GM21529 (cell line): ENCODE results near the gene ALAS1.

Experiments
- ATAC-seq: cut with Tn5 transposase; IDR thresholded peaks from one replicate; pipeline ENCODE4 v1.9.1; 2021; ENCODE audit not compliant: unreplicated experiment

The ALAS1 gene

DNA sequence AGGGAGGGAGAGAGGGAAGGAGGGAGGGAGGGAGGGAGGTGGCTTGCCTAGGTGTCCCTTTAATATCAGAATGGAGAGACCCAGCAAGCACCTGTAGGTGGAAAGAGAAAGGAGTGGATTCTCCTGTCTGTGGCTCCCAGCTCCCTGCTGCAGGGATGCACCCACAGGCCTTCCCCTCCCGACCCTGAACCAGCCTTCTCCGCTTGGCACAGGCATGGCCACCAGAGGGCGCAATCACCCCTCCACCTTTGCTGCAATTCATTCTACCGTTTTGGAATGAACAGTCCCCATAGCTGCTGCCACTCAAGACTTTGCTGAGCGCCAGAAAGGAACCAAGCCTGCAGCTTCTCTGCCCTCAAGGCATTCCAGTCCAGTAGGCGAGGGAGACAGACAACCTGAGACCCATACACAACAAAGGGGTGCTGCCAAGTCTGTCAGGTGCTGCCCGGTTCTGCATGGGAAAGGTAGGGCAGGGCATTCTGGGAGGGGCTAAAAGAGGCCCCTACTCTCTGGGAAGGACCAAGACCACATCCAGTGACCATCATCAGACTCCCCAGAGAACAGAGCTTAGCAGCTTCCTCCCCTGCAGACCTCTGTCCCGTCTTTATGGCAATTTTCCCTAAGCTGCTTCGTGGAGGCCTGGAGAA, 22.5 kb downstream of the ALAS1 start:
- ATAC-seq, result no peak

- ATAC-seq, result no peak
Observed at GRCh38 chr3:52221141-52221562, 23.2 kb downstream of the ALAS1 start.

GRCh38 chr3:52221563-52222318, 23.8 kb downstream of the ALAS1 start:
- ATAC-seq, result no peak

DNA sequence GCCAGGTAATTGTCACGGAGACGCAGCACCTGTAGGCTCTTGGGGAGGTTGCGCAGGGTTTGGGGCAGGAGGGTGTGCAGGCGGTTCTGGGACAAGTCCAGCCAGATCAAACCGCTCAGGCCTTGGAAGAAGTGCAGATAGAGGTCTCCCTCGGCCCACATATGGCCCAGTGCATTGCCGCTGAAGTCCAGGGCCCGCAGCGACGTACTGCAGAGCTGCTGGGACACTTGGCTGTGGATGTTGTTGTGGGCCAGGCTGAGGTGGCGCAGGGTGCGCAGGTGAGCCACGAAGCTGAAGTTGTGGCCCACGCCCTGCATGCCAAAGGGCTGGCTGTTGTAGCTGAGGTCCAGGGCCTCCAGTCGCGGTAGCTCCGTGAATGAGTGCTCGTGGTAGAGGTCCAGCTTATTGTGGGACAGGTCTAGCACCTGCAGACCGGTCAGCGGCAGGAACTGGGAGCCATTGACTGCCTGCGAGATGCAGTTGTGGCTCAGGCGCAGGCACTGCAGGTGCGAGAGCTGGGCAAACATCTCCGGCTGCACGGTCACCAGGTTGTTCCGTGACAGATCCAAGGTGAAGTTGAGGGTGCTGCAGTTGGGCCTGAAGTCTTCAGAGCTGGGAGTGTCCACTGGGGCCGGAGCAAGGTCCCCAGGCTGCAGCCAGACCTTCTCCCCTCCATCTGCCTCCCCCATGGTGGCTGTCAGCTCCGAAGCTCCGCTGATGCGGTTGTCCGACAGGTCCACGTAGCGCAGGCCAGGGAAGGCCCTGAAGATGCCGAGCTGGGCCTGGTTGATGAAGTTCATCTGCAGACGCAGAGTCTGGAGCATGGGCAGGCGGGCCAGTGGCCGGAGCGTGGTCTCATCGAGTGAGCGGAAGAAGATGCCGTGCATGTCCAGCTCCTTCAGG, 24.6 kb downstream of the ALAS1 start:
- no peak for ATAC-seq

DNA sequence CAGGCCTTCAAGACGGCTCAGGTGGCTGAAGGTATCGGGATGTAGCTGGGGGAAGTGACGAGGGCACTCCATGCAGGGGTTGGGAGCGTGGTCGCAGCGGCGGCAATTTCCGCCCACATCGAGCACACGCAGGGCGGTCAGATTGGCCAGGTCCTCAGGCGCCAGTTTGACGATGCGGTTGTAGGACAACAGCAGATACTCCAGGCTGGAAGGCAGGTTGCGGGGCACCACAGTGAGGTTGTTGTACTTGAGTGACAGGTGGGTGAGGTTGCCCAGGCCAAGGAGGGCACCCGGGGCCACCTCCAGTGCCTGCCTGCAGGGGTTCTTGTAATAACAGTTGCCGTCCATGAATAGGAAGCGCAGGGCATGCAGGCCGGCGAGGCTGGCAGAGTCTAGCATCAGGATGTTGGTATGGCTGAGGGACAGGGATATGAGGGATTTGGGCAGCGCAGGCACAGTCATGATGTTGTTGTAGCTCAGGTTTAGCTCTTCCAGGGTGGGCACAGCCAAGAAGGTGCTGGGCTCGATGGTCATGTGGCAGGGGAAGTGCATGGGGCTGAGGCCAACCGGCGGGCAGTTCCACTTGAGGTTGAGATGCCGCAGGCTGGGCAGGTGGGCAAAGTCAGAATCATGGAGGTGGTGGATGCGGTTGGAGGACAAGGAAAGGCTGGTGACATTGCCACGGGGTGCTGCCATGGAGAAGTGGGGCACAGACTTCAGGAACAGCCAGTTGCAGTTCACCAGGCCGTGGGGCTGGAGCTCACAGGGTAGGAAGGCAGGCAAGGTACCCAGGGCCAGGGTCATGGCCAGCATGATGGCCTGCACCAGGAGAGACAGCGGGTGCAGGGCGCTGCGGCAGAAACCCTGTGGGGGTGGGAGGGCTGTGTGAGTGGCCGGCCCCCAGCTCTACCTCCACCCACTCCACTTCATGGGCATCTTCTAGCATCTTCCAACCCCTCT, 25.8 kb downstream of the ALAS1 start:
- no peak for ATAC-seq

GRCh38 chr3:52225452-52226228, 27.7 kb downstream of the ALAS1 start, which contains the start of gene TLR9:
TSS of gene TLR9 (minus strand) at chr3:52225645. CDS start at chr3:52225529, 116 bp downstream.
- ATAC-seq, result peak; percentile 87

DNA sequence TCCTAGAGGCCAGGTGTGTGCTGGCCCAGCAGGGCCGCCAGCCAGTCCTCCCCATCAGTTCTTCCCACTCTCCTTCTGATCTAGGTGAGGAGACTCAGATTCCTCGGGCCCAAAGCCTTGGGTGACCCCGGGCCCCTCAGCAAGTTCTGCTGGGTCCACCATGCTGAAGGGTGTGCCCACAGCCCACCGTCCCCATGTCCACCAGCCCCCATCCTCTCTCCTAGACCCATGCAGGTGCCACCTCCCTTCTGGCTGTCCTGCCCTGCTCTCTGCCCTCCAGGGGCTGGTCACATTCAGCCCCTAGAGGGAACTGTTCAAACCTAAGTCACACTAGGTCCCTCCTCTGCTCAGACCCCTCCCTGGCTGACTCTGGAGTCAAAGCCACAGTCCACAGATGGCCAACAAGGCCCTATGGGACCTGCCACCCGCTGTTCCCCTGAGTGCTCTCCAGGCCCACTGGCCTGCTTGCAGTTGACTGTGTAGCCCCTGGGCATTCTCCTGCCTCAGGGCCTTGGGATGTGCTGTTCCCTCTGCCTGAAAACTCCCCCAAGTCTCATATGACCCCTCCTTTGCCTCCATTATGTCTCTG, 28.4 kb downstream of the ALAS1 start:
- ATAC-seq, result no peak

- ATAC-seq, result no peak
Observed at GRCh38 chr3:52227117-52227516, 29.2 kb downstream of the ALAS1 start.

- ATAC-seq, result no peak
Observed at GRCh38 chr3:52227766-52228165, 29.8 kb downstream of the ALAS1 start.

GRCh38 chr3:52228266-52228665, 30.3 kb downstream of the ALAS1 start:
- no peak for ATAC-seq

DNA sequence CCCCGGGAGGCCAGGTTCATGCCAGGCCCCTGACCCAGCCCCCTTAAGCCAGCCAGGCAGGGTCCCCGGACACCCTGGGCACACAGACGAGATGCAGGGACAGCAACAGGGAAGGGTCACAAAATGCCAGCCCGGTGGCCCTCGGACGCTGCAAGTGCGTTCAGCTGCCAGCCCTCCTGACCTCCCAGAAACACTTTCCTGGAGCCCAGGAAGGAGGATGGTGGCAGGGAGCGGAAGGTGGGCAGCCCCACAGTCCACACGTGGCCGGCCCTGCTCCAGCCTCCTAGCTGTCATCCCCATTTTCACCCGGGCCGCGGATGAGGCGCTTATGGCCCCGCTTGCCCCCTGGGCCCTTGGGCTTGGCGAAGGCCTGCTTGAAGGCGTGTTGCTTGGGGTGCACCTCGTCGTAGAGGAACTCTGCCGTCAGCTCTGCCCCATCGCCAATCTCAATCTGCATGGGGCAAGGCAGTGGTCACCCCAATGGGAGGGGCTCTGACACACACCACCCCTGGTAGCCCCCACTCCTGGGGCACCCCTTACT, 30.9 kb downstream of the ALAS1 start:
- ATAC-seq, result no peak

DNA sequence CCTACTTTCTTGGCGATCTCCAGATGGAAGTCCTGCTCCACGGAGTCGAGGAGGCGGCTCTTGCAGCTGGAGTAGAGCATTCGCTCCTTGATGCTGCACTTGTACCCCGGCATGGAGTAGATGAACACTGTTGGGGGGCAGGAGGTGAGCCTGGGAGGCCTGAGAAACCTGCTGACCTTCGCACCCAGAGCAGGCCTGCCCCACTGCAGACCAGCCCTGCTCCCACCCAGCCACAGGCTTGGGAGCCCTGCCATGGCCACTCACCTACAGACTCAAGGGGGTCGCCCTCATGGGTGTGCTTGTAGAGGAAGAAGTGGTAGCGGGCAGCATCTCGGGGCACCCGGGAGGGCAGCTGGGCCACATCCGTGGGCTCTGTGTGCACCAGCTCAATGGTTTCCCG, 31.7 kb downstream of the ALAS1 start:
- no peak for ATAC-seq

- no peak for ATAC-seq
Observed at GRCh38 chr3:52230461-52230860, 32.5 kb downstream of the ALAS1 start.

- ATAC-seq, result no peak
Observed at GRCh38 chr3:52230889-52231499, 33.0 kb downstream of the ALAS1 start.

DNA sequence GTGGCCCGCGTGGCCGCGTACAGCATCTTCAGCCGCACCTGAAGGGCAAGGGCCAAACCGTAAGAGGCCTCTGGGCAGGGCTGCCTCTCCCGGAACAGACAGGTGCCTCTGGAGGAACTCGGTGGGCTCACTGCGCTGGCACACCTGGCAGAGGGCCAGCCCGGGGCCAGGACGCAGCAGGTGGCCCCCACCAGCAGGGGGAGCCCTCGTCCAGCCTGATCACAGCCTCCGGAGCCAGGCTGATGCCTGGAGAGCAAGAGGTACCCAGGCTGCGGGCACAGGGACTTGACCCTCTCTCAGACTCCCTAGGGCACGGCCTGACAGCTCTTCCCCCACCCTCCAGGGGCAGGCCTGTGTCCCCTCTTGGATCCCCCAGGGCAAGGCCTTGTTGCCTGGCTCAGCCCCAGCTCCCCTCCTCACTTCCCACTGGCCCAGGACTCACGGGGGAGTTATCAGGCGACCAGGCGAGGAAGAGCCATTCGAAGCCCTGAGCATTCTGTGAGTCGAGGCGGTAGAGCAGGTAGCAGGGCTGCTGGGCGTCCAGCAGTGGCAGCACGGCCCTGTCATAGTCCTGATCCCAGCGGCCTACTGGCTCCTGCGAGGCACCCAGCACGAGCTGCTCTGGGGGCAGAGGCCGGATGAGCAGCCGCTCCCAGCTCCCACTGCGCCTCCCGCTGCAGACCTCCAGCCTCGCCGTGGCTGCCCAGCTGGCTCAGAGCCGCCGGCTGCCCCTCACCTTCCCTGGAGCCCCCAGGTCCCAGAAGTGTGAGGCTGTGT, 33.7 kb downstream of the ALAS1 start:
- peak; percentile 41 for ATAC-seq

DNA sequence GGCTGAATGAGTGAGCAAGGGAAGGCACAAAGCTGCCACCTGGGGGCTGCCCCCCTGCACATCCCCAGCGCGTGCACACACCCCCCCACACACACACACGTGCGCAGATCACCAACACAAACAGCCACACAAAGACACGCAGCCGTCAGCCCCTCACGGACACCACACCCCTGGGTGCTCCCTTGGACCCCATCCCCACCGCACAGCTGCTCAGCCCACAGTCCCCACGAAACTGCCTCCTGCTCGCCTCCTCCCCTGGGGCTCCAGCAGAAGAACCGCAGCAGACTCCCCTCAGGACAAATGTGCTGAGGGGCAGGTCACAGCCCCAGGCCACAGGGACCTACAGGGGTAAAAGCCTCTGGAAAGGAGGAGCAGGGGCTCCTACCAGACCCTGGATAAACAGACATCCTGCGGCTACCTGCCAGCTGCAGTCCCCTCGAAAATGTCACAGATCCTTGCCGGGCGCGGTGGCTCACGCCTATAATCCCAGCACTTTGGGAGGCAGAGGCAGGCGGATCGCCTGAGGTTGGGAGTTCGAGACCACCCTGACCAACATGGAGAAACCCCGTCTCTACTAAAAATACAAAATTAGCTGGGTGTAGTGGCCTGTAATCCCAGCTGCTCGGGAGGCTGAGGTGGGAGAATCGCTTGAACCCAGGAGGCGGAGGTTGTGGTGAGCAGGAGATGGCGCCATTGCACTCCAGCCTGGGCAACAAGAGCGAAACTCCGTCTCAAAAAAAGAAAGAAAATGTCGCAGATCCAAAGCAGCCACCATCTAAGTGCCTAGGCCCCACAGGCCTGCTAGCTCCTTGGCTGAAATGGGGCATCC, 34.5 kb downstream of the ALAS1 start:
- ATAC-seq, result no peak

DNA sequence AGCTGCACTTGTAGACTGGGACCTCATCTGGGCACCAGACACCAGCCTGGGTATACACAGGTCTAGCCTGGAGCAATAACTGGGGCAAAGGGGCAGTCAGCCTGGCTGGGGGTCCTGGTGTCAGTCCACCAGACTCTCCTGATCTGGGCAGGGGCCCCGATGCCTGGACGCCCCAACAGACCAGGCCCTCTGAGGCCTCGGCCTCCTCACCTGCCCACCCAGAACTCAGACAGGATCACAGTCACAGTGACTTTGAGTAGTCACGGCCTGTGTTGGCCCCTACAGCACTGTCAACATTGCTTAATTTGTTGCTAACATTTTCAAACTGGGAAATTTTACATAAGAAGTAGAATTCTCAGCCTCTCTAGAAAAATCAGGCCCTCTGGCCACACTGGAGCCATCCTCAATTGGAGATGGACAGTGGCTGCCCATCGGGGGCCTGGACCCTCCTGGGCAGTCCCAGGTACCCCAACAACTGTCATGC, 35.2 kb downstream of the ALAS1 start:
- ATAC-seq, result no peak
